ENCODE results near the gene S100A12. TPM values are rescaled to one million over a fixed set of nuclear protein-coding genes. Genes with fewer than 3 reads are reported as not detected.
A peak's percentile ranks its signal among the peaks of the same experiment; 100 is the strongest.

The S100A12 gene
- total RNA-seq, 1 donor: not detected

DNA sequence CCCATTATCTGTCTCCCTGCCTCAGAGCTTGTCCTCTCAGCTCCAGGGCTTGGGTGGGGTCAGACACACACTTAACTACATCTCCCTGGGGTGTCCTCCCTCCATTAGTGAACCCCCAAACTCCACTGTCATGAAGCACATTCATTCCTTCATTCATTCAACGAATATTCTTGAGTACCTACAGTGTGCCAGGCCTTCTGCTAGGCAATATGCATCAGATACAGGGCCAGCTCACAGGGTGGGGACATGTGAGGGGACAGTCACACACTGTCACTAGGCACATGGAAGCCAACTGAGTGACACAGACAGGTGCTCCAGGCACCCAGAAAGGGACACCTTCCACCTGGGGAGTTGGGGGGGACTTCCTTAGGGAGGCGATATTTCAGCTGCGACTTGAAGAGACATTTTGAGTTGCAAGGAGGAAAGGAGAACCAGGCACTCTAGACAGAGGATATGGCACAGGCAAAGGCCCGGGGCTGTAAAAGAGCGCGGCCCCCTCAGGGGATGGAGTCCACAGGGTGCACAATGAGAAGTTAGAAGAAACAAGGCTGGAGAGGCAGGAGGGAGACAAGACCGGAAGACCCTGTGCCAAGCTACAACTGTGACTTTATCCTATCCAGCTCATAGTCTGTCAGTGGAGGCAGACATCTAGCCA lies 24.1 kb upstream of the S100A12 start:
- no peak for DNase-seq (ENCODE audit: low read depth)
- TF ChIP-seq, protein P1, sequence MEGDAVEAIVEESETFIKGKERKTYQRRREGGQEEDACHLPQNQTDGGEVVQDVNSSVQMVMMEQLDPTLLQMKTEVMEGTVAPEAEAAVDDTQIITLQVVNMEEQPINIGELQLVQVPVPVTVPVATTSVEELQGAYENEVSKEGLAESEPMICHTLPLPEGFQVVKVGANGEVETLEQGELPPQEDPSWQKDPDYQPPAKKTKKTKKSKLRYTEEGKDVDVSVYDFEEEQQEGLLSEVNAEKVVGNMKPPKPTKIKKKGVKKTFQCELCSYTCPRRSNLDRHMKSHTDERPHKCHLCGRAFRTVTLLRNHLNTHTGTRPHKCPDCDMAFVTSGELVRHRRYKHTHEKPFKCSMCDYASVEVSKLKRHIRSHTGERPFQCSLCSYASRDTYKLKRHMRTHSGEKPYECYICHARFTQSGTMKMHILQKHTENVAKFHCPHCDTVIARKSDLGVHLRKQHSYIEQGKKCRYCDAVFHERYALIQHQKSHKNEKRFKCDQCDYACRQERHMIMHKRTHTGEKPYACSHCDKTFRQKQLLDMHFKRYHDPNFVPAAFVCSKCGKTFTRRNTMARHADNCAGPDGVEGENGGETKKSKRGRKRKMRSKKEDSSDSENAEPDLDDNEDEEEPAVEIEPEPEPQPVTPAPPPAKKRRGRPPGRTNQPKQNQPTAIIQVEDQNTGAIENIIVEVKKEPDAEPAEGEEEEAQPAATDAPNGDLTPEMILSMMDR (IDR thresholded peaks at IDR 0.05; ENCODE audit: insufficient read depth, low read length): no peak
- no peak overlapping the region for H3K4me3 ChIP-seq (ENCODE audit: low read depth, low read length)

DNA sequence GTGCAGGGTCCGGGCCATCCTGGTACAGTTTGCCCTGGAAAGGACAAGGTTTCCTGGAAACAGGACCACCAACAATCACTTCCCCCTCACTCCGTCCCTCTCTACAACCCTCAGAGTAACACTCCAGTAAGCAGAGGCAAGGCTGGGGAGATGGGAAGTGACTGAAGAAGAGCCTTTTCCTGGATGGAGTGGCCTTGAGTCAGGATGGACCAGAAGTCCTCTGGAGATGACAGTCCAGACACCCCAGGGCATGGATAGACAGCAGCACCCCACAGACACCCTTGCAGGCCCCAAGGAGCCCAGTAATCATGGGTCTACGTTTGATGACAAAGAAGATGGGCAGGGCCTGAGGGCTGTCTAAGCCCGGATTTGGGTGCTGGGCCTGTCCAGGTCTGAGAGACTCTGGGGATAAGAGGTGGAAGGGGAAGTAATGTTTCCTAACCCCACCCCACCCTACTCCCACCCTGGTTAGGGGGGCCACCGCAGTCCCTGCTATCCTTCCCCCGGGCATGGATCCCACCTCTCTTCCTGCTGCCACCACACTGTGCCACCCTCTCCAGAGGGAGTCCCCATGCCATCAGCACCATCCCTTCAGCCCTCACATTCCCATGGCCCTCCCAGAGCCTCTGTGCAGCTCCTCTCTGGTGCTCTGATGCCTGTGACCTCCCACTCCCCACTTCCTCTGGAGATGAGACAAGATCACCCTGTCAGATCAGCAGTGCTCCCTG lies 22.7 kb upstream of the S100A12 start:
- H3K4me3 ChIP-seq (ENCODE audit: low read depth, low read length): no peak overlapping the region
- TF ChIP-seq, protein P1 (IDR thresholded peaks at IDR 0.05; ENCODE audit: insufficient read depth, low read length): no peak
- DNase-seq (ENCODE audit: low read depth): no peak

- no peak for DNase-seq (ENCODE audit: low read depth)
- TF ChIP-seq, protein P1 (IDR thresholded peaks at IDR 0.05; ENCODE audit: insufficient read depth, low read length): no peak
- H3K4me3 ChIP-seq (ENCODE audit: low read depth, low read length): no peak overlapping the region
Measured at GRCh38 chr1:153397051-153397923, 21.9 kb upstream of the S100A12 start.

- no peak overlapping the region for H3K4me3 ChIP-seq (ENCODE audit: low read depth, low read length)
- TF ChIP-seq, protein P1 (IDR thresholded peaks at IDR 0.05; ENCODE audit: insufficient read depth, low read length): no peak
- DNase-seq (ENCODE audit: low read depth): no peak
Measured at GRCh38 chr1:153396461-153396860, 21.0 kb upstream of the S100A12 start.

DNA sequence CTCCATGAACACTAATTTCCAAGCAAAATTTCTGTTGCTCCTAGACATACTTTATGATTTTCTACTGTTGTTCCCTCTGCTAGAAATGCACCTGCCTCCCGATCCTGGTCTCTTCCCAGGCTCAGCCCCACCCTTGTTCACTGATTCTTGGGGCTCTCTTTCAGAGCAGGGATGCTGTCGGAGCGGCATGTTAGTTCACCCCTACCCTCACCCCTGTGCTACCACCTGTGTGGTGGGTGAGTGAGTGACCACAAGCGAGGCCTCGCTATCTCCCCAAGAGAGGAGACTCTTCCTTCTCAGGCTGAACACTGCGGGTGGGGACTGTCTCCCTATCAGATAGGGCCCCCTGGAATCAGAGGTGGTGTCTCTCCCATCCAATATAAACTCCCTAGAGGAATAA lies 20.4 kb upstream of the S100A12 start:
- TF ChIP-seq, protein P1 (IDR thresholded peaks at IDR 0.05; ENCODE audit: insufficient read depth, low read length): no peak
- DNase-seq (ENCODE audit: low read depth): no peak
- no peak overlapping the region for H3K4me3 ChIP-seq (ENCODE audit: low read depth, low read length)

GRCh38 chr1:153395136-153395685 lies 19.8 kb upstream of the S100A12 start:
- TF ChIP-seq, protein P1 (IDR thresholded peaks at IDR 0.05; ENCODE audit: insufficient read depth, low read length): no peak
- DNase-seq (ENCODE audit: low read depth): peak; percentile 2
- no peak overlapping the region for H3K4me3 ChIP-seq (ENCODE audit: low read depth, low read length)

Data from fibroblast of the aortic adventitia (primary cell).